HEK293T (cell line): ENCODE results near the gene LIMS2.

Experiments
- CTCF ChIA-PET: fragments of 350-600 bp; formaldehyde crosslinking; extraction: SDS; loops from one replicate; lab custom pipeline; 2021; ENCODE audit warnings: antibody characterized with exemption, inconsistent platforms; lab: Yijun Ruan, JAX
- POLR2A ChIA-PET: fragments of 350-600 bp; formaldehyde crosslinking; extraction: SDS; loops from one replicate; lab custom pipeline; 2020; ENCODE audit warnings: antibody characterized with exemption, inconsistent platforms; lab: Yijun Ruan, JAX
- DNase-seq: peaks from one replicate; pipeline ENCODE4 v3.0.0; 2012; ENCODE audit warnings: mixed read lengths; ENCODE audit errors: extremely low spot score
- ARNT ChIP-seq: fragments of 450-650 bp; IDR thresholded peaks from 2 replicates; pipeline ENCODE4 v1.6.1; 2017; ENCODE audit warnings: mild to moderate bottlenecking
- BHLHE40 ChIP-seq: fragments of 450-650 bp; IDR thresholded peaks from 2 replicates; pipeline ENCODE4 v1.6.1; 2016; ENCODE audit warnings: mild to moderate bottlenecking, moderate library complexity, borderline replicate concordance
- CTBP1 ChIP-seq: fragments of 450-650 bp; IDR thresholded peaks from 2 replicates; pipeline ENCODE4 v1.6.1; 2016; ENCODE audit warnings: borderline replicate concordance
- ELF4 ChIP-seq: fragments of 450-650 bp; IDR thresholded peaks from 2 replicates; pipeline ENCODE4 v1.6.1; 2017; ENCODE audit warnings: antibody characterized with exemption
- FOXA1 ChIP-seq: fragments of 450-650 bp; IDR thresholded peaks from 2 replicates; pipeline ENCODE4 v1.6.1; 2016; ENCODE audit warnings: mild to moderate bottlenecking
- FOXK2 ChIP-seq: fragments of 450-650 bp; IDR thresholded peaks from 2 replicates; pipeline ENCODE4 v1.6.1; 2016; ENCODE audit warnings: mild to moderate bottlenecking
- FOXM1 ChIP-seq: fragments of 450-650 bp; IDR thresholded peaks from 2 replicates; pipeline ENCODE4 v1.6.1; 2017; ENCODE audit warnings: mild to moderate bottlenecking, borderline replicate concordance
- HDGF ChIP-seq: fragments of 450-650 bp; IDR thresholded peaks from 2 replicates; pipeline ENCODE4 v1.6.1; 2017; ENCODE audit warnings: antibody characterized with exemption, borderline replicate concordance
- L3MBTL2 ChIP-seq: fragments of 450-650 bp; conservative IDR thresholded peaks from 2 replicates; pipeline ENCODE4 v1.6.1; 2016; ENCODE audit warnings: mild to moderate bottlenecking
- LEF1 ChIP-seq: fragments of 450-650 bp; IDR thresholded peaks from 2 replicates; pipeline ENCODE4 v1.6.1; 2017; ENCODE audit warnings: mild to moderate bottlenecking, borderline replicate concordance
- NFRKB ChIP-seq: fragments of 450-650 bp; IDR thresholded peaks from 2 replicates; pipeline ENCODE4 v1.6.1; 2016; ENCODE audit warnings: mild to moderate bottlenecking, moderate library complexity
- PKNOX1 ChIP-seq: fragments of 450-650 bp; IDR thresholded peaks from 2 replicates; pipeline ENCODE4 v1.6.1; 2016
- SP1 ChIP-seq: fragments of 450-650 bp; IDR thresholded peaks from 2 replicates; pipeline ENCODE4 v1.6.1; 2017
- SUZ12 ChIP-seq: fragments of 450-650 bp; IDR thresholded peaks from 2 replicates; pipeline ENCODE4 v1.6.1; 2016; ENCODE audit warnings: mild to moderate bottlenecking
- TARDBP ChIP-seq: fragments of 450-650 bp; IDR thresholded peaks from 2 replicates; pipeline ENCODE4 v1.6.1; 2016
- ZNF384 ChIP-seq: fragments of 450-650 bp; IDR thresholded peaks from 2 replicates; pipeline ENCODE4 v1.6.1; 2016

LIMS2 gene

DNA sequence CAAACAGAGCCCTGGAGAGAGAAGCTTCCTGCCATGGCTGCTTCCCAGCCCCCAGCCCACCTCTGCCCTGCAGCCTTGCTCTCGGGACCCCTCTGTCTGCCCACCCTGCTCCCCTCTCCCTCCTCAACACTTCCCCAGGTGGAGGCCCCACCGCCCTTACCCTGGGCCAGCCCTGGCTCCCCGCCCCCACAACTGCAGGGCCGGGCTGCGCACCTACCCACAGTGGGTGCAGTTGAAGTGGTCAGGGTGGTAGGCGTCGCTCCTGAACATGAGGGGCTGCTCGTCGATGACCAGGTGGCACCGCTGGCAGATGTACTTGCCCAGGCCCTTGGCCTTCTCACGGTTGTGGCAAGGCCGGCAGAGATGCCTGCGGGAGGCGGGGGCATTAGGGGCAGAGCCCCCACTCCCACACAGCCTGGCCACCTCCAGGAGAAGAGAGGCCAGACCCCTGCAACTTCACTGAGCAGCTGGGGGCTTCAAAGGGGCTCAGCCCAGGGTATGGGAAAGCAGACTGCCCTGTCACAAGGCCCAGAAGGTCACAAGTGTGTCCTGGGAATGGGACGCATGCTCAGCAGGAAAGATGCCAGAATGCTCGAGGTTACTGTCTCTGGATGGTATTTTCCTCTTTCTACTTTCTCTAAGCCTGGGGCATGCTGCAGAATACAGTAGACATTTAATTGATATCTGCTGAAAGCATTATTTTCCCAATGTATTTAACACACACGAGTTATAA, 32.5 kb downstream of the LIMS2 start:
- ChIA-PET POLR2A (no interaction called here), CTCF (interaction anchor here (1.6 kb wide), 1 partner anchor 52 kb away, joined by 3 read pairs; no protein-coding TSS in a partner anchor)
- no peak for TF ChIP-seq HDGF
- no peak for TF ChIP-seq TARDBP
- no peak for TF ChIP-seq ZNF384
- TF ChIP-seq NFRKB, result no peak
- TF ChIP-seq FOXK2, result no peak
- TF ChIP-seq BHLHE40, result no peak
- TF ChIP-seq FOXA1, result no peak
- TF ChIP-seq ARNT, result no peak
- TF ChIP-seq LEF1, result no peak
- no peak for TF ChIP-seq SUZ12
- no peak for TF ChIP-seq PKNOX1
- no peak for TF ChIP-seq SP1
- TF ChIP-seq CTBP1, result no peak
- TF ChIP-seq ELF4, result no peak
- TF ChIP-seq L3MBTL2, result no peak
- TF ChIP-seq FOXM1, result no peak
- no peak for DNase-seq

GRCh38 chr2:127641846-127642507, 33.4 kb downstream of the LIMS2 start:
- no peak for DNase-seq
- POLR2A ChIA-PET, result no interaction called here
- TF ChIP-seq ZNF384 (no peak), FOXA1 (no peak), HDGF (no peak), FOXM1 (no peak), SUZ12 (no peak)
- CTCF ChIA-PET, result interaction anchor here (1.0 kb wide), 1 partner anchor 50 kb away, joined by 4 read pairs; no protein-coding TSS in a partner anchor

GRCh38 chr2:127641133-127641532, 34.2 kb downstream of the LIMS2 start:
- no peak for DNase-seq
- ChIA-PET CTCF (interaction anchor here (1.9 kb wide), 1 partner anchor 50 kb away, joined by 12 read pairs; no protein-coding TSS in a partner anchor), POLR2A (no interaction called here)
- TF ChIP-seq CTBP1 (no peak), HDGF (no peak), PKNOX1 (no peak), NFRKB (no peak), FOXA1 (no peak), ZNF384 (no peak), BHLHE40 (no peak), SUZ12 (no peak), L3MBTL2 (no peak), ARNT (no peak), TARDBP (no peak), ELF4 (no peak), FOXK2 (no peak), FOXM1 (no peak), LEF1 (no peak), SP1 (no peak)

DNA sequence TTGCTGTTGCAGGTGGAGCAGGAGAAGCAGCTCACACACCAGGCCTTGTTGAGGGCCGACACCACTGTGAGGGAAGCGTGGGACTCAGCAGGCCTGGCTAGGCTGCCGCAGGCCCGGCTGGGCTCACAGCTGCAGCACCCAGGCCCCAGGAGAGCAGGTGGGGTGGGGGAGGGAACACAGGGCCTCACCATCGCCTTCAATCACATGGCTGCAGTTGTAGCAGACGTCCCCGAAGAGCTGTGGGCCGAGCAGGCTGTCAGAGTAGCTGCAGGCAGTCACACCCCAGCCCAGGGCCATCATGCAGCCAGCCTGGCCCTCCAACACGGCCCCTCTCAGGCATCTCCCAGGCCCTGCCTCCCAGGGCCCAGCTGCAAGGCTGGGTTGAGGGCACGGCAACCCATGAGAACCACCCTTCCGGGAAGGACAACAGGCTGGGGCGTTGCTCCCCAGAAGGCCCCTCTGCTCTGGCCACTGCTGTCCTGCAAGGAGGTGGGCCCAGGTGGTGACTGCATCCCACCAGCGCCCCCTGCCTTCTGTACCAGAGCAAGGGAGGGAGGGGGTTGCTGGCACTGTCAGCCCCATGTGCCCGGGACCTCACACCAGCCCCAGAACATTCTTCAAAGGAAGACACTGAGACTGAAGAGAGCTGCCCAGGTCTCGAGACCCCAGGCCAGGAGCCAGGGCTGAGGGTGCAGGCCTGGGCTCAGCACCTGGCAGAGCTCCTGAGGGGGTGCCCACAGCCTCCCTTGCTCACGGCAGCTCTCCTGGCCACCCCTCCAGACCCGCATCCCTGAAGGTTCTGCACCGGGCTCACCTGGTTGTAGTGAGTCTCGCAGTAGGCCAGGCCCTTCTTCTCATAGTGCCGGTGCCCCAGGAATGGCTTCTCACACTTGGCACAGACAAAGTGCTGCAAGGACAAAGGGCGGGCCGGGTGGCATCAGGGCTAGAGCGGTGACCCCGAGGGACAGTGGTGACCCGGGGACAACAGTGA, 35.0 kb downstream of the LIMS2 start:
- DNase-seq, result peak; percentile 22
- TF ChIP-seq NFRKB, result no peak
- no peak for TF ChIP-seq ZNF384
- no peak for TF ChIP-seq FOXA1
- no peak for TF ChIP-seq TARDBP
- TF ChIP-seq BHLHE40, result no peak
- no peak for TF ChIP-seq HDGF
- TF ChIP-seq SUZ12, result no peak
- no peak for TF ChIP-seq ARNT
- no peak for TF ChIP-seq SP1
- no peak for TF ChIP-seq LEF1
- no peak for TF ChIP-seq CTBP1
- no peak for TF ChIP-seq PKNOX1
- TF ChIP-seq FOXK2, result no peak
- ChIA-PET CTCF (interaction anchor here (1.2 to 1.9 kb wide), 2 partner anchors 10 to 49 kb away, joined by 4 to 12 read pairs; no protein-coding TSS in a partner anchor), POLR2A (no interaction called here)

GRCh38 chr2:127639111-127639474, 36.2 kb downstream of the LIMS2 start:
- TF ChIP-seq ZNF384 (no peak), SP1 (no peak), CTBP1 (no peak), PKNOX1 (no peak), FOXM1 (no peak), FOXA1 (no peak), SUZ12 (no peak), HDGF (no peak), FOXK2 (no peak), ELF4 (no peak), L3MBTL2 (no peak), ARNT (no peak), NFRKB (no peak), TARDBP (no peak), LEF1 (no peak), BHLHE40 (no peak)
- ChIA-PET POLR2A (no interaction called here), CTCF (interaction anchor here (1.2 to 1.9 kb wide), 2 partner anchors 11 to 48 kb away, joined by 4 to 12 read pairs; no protein-coding TSS in a partner anchor)

More at GRCh38 chr2:127639111-127639474, 36.2 kb downstream of the LIMS2 start:
- DNase-seq, result no peak
